ENCODE data around the gene LEP.

DNA sequence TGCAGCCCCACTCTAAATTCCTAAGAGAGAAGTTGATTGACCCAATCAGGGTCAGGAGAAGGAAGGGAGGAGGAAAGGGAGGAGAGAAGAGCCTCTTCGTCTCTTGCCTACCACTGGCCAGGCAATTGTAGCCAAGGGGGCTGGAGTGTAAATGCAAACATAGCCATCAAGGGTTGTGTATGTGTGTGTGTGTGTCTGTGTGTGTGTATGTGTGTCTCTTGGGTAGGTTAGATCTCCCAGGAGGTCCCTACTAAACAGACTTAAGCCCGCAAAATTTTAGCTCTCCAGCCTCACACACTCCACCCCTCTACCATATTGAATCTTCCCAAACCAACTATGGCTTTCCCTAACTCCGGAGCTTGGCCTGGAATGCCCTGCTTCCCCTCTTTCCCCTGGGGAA, 3.8 kb downstream of the LEP start:
- TF ChIP-seq CTCF (IDR thresholded peaks at IDR 0.05) (no peak), KDM5A (IDR thresholded peaks at IDR 0.05) (no peak), EP300 (IDR thresholded peaks at IDR 0.05) (no peak), HDAC2 (IDR thresholded peaks at IDR 0.05) (no peak), BHLHE40 (IDR thresholded peaks at IDR 0.05; ENCODE audit: low read depth, low read length) (no peak)

Data from A549 (cell line).